COR-L47 (cell line): ENCODE measurements around the gene BAIAP2L1.
"Not testable (repeated sequence)": the region's sequence is repeated elsewhere in the genome, so short reads cannot be mapped to it uniquely, and the experiment has no call there.

Experiments used
- DNase-seq: peaks from one replicate; lab custom pipeline; 2025; lab: John Stamatoyannopoulos, UW

Gene BAIAP2L1

DNA sequence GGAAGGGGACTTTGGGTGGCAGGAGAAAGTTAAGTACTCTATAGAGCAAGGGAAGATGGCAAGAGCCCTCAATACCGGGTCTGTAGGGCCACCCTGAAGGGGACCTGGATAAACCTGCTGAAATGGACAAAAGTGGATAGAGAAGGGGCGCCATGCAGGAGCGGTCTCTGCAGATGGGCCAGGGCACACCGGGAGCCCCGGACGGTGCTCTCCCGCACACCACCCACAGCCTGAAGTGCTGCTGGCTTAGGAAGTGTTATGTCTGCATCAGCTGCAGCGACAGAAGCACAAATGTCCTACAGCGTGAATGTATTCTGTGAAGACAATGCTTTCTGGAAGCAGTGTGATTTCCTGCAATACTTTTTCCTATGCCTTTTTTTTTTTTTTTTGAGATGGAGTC lies 81.7 kb downstream of the BAIAP2L1 start:
- DNase-seq = no peak

DNA sequence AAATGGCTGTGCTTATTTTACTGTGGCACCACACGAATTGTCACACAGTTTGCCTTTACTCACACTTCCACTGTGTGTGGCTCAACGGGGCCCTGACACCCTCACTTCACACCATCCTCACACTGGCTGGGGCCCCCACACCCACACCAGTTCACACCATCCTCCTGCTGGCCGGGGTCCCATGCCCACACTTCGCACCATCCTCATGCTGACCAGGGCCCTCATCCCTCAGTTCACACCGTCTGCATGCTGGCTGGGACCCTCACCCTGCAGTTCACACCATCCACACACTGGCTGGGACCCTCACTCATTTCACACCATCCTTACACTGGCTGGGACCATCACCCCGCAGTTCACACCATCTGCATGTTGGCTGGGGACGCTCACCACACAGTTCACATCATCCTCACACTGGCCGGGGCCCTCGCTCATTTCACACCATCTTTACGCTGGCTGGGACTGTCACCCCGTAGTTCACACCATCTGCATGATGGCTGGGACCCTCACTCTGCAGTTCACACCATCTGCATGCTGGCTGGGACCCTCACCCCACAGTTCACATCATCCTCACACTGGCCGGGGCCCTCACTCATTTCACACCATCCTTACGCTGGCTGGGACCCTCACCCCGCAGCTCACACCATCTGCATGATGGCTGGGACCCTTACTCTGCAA lies 83.4 kb downstream of the BAIAP2L1 start:
- no peak for DNase-seq

DNA sequence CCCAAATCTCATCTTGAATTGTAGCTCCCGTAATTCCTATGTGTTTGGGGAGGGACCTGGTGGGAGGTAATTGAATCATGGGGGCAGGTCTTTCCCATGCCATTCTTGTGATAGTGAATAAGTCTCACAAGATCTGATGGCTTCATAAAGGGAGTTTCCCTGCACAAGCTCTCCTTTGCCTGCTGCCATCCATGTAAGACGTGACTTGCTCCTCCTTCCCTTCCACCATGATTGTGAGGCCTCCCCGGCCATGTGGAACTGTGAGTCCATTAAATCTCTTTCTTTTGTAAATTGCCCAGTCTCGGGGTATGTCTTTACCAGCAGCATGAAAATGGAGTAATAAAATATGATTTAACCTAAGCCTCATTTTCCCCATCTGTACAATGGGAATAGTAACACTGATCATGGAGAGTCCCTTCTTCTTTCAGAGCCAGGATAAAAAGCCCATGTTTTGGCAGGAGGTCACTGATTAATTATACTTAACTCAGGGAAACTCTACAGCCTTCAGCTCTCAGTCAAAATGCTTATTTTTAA lies 84.8 kb downstream of the BAIAP2L1 start:
- DNase-seq = not testable (repeated sequence)

DNA sequence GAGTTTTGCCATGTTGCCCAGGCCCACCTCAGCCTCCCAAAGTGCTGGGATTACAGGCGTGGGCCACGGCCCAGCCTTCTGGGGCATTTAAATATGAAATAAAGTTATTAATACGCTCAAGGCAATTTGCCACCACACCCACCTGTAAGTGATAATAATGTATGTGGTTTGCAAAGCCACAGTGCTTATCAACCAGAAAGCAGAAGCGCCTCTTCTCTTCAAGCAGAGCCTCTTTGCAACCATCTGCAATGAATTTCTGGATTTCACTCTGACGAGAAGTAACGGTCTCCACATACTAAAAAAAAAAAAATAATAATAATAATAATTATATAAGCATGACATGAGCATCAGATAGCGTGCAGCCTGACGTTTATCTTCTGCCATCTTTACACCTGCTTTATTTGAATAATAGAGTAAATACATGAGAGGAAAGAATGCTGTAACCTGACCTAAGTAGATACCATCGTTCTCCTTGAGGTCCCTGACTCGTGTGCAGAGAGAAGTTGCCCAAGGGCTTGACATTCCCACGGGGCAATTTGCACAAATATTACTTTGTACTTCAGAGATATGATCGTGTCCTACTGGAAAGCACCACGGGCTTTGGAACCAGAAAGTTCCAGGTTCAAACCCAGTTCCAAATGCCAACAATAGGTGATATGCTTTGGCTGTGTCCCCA lies 85.4 kb downstream of the BAIAP2L1 start:
- DNase-seq = no peak

DNA sequence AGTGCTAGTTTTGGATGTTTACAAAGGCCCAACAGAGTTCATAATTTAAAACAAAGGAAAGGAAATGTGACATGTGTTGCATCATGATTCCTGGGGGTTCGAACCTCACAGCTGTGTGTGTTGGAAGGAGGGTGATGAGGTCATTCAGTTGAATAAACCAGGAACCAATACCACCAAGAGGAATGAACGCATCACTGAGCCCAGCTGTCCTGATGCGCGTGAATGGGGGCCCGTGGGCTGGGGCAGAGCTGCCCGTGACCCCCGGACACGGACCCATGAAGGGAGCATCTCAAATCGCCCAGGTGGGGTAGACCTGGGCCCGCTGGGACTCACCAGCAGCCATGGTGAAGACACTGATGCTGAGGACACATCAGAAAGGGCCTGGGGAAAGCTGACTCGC lies 86.4 kb downstream of the BAIAP2L1 start:
- DNase-seq = no peak

DNA sequence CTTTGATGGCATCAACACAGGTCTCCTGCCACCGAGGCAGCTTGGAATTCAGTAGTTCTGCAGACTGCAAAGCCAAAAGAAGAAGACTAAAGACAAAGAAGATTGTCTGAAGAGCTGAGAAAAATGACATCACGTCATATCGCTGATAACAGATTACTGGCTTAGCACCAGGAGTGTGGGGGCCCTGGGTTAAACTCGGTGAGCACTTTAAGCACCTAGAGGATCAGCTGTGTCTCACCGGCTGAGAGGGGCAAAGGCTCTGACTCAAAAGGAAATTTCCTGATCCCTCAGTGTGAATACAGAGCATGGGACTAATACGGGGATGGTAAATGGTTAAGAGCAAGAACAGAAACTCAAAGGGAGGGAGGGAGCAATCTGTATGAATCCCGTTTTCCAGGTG lies 88.7 kb downstream of the BAIAP2L1 start:
- DNase-seq = no peak

DNA sequence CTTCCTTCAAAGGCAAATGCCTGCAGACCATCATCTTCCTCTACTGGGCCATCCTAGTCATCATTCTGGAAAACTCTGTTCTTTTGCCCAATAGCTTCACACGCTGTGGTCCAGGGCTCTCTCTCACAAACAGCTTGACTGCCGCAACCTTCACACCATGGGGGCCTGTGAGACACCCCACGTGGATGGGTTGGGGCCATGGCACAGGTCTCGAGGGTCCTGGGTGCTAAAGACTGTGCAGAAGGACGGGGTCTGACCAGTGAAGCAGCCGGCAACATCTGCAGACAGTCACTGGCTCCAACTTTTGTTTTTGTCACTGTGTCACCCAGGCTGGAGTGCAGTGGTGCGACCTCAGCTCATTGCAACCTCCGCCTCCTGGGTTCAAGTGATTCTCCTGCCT lies 91.3 kb downstream of the BAIAP2L1 start:
- DNase-seq = no peak

DNA sequence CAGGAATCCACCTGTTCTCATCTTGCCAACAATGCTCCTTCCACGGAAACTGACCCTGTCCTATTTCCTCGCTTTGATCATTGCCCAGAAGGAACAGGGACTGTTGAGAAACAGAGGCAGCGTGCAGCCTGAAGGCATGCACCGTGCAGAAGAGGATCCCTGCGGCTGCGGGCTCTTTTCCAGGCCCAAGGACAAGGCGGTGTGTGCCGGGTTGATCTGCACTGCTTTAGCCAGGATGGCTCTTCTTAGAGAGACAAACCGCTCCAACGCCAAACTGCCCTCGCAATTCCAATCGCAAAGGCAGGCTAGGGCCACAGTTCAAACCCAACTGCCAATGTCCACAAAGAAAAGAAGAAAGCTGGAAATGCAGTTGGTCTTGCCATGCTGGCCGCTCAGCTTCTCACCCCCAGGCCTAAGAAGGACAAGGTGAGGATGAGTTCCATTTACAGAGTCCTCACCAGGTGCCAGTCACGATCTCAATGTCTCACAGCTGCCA lies 92.9 kb downstream of the BAIAP2L1 start:
- no peak for DNase-seq

DNA sequence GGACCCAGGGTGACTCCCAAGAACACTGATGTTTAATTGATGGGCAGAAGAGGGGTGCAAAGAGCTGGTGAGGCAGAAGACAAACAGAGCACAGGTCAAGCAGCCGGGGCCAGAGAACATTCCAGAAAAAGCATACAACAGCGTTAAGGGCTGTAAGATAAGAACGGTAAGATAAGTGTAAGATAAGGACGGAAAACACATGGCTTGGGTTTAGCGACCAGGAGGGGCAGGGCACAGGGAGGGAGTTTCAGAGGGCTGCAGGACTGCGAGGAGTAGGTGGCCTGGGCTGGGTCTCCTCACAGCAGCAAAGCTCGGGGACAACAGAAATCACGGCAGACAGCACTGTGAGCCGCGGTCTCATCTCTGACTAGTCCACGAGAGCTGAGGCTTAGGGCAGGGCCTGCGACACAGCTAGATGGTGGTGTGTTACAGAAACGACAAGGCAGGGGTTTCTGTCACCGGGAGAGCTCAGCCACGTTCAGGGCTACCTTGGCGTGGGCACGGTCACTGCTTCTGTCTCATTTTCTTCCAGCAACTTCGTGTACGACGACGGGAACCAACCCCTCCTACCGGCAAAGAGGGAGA lies 94.8 kb downstream of the BAIAP2L1 start:
- DNase-seq = no peak

DNA sequence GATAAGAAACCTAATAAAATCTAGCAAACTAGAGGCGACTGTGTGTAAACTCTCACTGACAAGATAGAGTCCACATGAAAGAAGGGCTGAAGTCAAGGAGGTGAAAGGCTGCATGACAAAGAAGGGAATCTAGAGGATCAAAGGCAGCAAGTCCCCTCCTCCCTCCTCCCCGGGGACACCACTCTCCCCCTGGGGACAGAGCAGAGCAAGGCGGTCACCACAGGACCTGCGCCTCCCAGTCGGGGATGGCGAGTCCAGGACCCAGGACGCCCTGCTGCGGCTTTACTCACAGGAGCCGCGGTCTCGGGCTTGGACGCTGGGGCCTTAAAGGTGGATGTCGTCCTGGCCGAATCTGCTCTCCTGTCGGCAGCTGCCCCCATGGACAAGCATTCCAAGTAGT lies 97.0 kb downstream of the BAIAP2L1 start:
- DNase-seq = no peak

DNA sequence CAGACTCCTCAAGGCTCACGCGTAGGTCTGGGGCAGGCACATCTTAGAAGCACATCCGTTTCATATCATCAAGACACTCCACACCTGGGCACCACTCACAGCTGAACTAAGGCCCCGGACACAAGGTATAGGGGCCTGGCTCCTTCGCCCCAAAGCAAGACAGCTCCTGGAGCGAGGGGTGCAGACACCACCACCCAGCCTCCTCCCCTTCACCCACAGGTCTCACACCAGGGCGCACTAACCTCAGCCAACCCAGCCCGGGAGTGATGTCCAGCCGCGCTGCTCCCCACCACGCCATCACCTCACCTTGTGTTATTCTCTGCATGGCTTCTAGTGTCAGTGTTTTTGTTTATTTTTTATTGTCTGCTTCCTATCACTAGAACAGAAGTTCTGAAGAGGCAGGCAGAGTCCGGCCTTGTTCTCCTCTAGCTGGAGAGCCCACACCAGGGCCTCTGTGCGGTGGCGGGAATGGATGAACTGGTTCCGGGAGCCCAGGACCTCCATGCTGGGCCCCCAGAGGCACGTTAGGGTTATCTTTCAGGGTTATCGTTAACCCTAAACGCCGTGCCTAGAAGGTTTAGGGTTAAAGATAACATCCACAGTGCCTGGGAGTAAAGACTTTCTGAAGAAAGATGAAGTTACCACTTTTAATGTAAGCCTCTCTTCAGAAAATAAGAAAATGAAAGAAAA lies 97.6 kb downstream of the BAIAP2L1 start:
- DNase-seq = no peak

DNA sequence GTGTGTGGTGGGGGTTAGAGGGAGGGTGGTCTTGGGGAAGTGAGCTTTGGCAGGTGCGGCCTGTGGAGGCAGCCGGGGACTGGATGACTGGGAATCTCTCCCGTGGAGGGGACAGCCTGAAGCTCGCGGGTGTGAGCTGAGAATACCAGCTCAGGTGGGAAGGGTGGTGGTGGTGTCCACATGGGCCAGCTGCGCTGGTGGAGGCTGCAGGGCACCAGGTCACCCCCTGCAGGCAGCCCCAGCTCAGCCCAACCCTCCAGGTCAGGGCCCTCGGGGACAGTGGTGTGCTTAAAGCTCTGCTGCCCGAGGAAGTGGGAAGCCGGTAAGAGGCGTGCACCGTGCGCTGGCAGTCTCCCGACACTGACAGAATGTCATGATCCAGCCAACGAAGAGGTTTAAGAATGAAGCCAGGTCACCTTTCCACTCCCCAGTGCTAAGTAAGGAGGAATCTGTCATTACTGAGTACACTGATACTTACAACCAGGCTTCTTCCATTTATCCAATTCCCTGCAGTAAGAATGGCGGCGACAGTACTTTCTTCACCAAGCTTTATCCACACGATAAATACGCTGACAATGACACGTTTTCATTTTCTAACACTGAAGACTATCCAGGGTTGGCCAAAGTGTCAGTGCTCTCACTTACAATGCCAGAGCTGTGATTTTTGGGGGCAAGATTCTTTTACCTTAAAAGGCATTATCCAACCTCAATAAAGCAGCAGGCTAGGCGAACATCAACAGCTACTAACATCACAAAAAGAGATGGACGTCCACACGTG lies 99.0 kb downstream of the BAIAP2L1 start:
- DNase-seq = no peak

DNA sequence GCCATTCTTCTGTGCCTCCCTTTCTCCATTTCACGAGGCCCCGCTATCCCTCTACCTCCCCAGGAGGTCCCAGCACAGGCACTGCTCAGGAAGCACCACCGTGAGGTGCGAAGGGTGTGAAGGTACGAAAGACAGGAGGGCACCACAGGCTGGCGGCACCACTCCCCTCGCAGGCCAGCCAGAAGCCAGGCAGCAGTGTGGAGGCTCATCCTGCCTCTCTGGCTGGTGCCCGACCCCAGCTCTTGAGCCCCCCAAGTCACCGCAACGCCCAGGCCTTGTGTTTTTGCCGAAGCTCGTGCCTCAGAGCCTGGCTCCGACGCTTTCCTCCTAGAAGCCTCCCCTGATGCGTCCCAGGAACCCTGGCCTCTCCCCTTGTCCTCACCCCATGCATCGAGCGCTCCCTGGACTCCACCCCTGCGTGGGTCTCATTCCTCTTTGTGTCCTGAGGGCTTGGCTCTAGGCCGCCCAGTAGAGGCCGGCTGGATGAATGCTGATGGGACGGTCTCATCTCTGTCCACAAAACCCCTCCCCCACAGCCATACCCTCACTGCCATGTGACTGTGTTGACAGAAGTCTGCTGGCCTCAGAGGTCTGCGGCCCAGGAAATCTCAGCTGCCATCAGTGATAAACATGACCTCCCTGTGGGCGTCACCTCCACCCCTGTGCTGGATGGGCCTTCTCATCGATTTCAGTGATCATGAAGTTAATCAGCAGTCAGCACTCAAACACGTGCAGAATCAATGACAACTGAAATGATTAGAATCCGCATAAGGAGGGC lies 100.1 kb downstream of the BAIAP2L1 start:
- no peak for DNase-seq

DNA sequence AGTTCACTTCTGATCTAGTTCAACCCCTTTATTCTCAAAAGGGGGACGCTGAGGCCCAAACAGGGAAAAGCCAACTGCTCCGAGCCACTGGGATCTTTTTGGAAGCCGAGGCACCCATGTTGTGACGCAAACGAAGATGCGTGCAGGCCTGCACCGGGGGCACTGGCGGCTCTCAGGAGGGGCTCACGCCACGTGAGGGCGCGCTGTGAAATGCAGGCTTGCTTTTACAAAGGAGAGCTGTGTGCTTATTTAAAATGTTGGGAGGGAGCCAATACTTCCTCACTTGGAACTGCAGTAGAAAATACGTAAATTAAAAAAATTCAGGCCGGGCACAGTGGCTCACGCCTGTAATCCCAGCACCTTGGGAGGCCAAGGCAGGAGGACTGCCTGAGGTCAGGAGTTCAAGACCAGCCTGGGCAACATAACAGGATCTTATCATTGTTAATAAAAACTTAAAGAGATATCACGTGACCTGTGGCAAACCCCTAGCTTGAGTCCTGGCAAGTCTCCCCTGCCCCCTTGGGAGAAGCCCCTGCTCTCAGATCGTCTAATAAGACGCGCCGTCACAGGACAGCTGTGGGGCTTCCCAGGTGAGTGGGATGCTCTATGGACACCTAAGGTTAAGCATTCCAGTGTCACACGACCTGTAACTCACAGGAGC lies 103.1 kb downstream of the BAIAP2L1 start:
- no peak for DNase-seq

DNA sequence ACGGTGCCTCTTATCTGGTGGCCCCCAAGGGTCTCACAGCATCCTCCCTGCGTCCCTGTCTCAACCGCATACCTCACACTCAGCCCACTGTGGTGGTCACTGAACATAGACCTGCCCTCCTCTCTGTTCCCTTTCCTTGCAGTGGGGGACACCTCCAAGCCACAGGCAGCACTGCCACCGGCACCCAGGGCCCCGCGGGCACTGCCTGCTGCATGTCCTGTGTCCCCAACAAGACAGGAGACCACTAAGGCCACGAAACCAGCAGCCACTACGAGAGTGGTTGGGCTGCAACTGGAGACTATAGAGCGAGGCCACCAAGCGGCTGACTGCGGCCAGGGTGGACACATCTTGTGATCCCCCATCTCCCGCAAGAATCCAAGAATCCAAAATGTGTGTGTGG lies 104.1 kb downstream of the BAIAP2L1 start:
- DNase-seq = no peak

DNA sequence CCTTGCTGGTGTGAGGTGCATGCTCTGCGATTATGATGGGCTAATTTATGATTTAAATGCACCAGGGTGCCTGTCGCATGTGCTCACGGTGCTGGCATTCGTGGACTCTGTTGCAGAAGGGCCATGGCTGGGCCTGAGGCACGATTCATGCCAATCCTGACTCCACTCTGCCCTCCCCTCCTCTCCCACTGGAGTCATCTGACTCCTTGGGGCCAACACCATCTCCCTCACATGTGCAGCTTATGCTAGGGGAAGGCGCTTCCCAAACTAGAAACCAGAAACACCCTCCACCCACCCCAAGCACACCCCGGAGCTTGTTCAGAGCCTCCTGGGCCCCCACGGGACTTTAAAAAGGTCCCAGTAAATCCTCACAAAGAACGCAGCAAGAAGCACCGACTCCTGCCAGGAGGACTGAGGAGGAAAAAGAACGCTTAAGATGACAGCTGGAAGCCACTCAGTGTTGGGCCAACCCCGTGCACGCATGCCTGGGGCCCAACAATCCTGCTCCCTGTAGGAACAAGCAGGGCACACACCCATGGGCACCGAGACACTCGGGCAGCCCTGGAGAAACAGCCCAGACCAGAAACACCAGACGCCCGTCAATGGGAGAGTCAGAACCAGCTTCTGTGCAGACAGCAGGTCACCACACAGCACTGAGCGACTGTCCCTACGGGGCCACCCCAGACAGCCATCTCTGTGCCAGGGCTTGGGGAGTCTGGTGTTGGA lies 105.3 kb downstream of the BAIAP2L1 start:
- no peak for DNase-seq

DNA sequence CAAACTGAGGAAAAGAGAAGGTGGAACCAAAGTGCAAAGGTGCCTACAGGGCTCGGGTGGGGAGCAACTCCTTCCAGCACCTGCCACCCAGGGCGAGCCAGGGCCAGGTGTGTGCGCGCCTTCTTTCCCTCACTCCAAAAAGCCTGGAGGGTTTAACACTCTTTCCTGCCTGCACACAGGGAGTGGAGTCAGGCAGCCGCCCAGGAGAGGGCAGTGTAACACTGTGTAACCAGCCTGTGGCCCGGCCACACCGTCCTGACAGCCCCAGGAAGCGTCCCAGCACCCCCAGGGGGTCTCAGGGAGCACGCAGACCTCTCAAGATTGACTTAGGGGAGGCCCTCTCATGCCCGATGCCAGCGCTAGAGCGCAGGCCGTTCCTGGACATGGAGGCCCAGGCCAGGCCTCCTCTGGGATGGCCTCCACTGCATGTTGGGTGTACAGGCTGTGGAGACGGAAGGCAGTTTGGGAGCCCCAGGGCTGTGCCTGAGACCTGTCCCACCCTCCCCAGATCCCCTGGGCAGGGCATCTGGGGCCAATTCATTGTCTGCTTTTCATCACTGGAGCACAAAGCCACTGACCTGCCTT lies 106.0 kb downstream of the BAIAP2L1 start:
- DNase-seq = peak; percentile 59

DNA sequence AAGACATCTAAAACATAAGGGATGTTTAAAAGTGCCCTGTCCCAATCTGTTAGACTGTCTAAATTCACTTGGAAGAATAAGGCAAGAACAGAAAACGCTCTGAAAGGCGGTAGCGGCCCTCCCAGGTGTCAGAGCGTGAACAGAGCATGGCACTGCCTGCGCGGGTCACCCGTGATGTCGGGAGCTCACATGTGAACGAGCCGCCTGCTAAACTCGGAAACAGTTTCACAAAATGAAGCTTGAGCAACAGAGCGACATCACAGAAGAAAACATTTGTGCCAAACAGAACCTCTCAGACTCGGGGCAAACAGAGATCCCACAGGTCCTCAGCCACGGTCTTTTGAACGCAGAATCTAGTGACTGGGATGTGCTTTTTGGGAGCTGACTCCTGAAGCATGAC lies 106.6 kb downstream of the BAIAP2L1 start:
- DNase-seq = no peak

DNA sequence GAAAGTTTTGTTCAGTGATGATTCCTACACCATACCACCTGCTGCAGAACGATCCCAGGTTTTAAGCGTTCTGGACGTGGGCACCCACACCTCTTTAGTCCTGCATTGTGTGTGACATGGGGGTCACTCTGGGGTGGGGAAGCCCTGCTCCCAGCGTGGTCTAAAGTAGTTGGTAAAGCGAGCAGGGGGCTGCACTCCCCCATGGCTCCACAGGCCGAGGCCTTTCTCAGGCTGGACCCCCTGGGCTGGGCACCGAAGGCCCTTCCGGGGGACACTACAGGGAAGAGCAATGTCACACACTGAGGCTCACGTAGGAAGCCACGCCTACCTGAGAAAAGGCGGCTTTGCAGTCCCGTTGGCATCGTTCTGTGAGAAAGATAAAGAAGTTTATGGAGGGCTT lies 107.1 kb downstream of the BAIAP2L1 start:
- no peak for DNase-seq
